GM12891 (cell line): Measurements from ENCODE around the gene BMPER.

ENCODE experiments used
- DNase-seq: peaks from one replicate; pipeline ENCODE4 v3.0.0; 2011; ENCODE audit warnings: low spot score; ENCODE audit not compliant: insufficient read length
- FAIRE-seq: peaks from 2 replicates; lab custom pipeline; 2011; peaks lifted over from hg19 to GRCh38; lab: Jason Lieb, UNC
- PAX5 ChIP-seq: IDR thresholded peaks from 2 replicates; pipeline ENCODE4 v1.6.1; 2011; ENCODE audit warnings: low read length, moderate library complexity, mild to moderate bottlenecking; ENCODE audit not compliant: insufficient read depth, severe bottlenecking
- POLR2A ChIP-seq: IDR thresholded peaks from 2 replicates; pipeline ENCODE4 v1.6.1; 2011; ENCODE audit warnings: low read depth, low read length, control low read depth
- POLR2AphosphoS5 ChIP-seq: IDR thresholded peaks from 2 replicates; pipeline ENCODE4 v1.6.1; 2011; ENCODE audit warnings: low read depth, low read length, control low read depth
- POU2F2 ChIP-seq: IDR thresholded peaks from 2 replicates; pipeline ENCODE4 v1.6.1; 2011; ENCODE audit warnings: low read depth, mild to moderate bottlenecking, control low read depth, low read length, moderate library complexity
- SPI1 ChIP-seq: IDR thresholded peaks from 2 replicates; pipeline ENCODE4 v1.6.1; 2011; ENCODE audit warnings: low read depth, low read length, control low read depth
- TAF1 ChIP-seq: IDR thresholded peaks from 2 replicates; pipeline ENCODE4 v1.6.1; 2011; ENCODE audit warnings: low read depth, low read length, control low read depth

Gene BMPER

DNA sequence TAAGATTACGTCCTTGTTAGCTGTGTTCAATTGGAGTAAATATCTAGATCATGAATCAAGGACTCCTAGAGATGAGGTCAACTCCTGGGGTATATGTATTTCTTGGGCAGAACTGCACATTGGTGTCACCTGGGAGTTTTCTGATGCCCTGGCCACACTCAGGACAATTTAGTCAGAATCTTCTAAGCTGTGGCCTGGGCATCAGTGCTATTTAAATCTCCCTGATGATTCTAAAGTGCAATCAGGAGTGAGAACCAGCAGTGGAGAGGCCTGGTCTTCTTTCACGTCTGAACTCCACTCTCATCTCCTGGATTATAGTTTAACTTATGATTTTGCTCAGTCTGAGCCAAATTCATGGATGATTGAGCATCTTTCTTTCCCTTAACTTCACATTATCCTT, 218.0 kb downstream of the BMPER start:
- FAIRE-seq (no peak), DNase-seq (no peak)
- TF ChIP-seq TAF1 (no peak), POLR2AphosphoS5 (no peak), SPI1 (no peak), POLR2A (no peak), PAX5 (no peak), POU2F2 (no peak)

GRCh38 chr7:34124765-34125164, 219.4 kb downstream of the BMPER start:
- no peak for FAIRE-seq
- TF ChIP-seq TAF1 (no peak), PAX5 (no peak), SPI1 (no peak), POLR2A (no peak), POU2F2 (no peak), POLR2AphosphoS5 (no peak)
- DNase-seq, result no peak

- DNase-seq, result no peak
- no peak for FAIRE-seq
- no peak for TF ChIP-seq POLR2AphosphoS5
- TF ChIP-seq POLR2A, result no peak
- TF ChIP-seq POU2F2, result no peak
- no peak for TF ChIP-seq SPI1
These were observed 223.4 kb downstream of the BMPER start for GRCh38 chr7:34128762-34129161.

DNA sequence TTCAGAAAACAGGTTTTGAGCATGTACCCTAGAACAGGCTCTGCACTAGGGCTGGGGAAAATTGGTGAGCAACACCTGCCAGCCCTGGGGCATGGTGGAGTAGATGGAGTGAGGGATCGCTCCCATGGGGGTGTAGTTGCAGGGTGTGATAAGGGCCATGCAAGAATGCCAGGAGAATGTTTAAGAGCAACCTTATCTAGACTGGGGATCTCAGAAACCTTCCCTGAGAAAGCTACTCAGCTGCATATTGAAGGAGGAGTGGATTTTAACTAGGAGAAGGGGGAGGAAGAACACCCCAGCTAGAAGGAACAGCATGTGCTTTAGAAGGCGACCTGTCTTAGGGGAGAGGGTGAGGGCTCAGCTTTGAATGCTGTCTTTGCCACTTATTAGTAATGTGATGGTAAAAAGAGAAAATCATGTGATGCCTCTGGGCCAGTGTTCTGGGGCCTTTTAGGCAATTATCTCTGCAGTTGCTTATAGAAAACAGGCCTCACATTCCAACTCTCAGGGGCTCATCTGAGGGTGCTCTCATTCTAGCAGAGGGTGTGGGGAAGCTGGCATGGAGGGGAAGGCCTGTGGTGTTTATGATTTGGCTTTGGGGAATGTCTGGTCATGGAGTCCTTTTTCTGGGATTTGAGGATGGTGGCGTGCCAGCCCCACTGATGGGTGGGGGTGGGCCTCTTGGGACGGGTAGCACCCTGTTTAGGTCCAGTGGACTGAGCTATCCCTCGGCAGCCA, 225.4 kb downstream of the BMPER start:
- FAIRE-seq (no peak), DNase-seq (no peak)
- TF ChIP-seq TAF1, result no peak
- no peak for TF ChIP-seq SPI1
- no peak for TF ChIP-seq PAX5
- TF ChIP-seq POU2F2, result no peak
- TF ChIP-seq POLR2AphosphoS5, result no peak
- no peak for TF ChIP-seq POLR2A

DNA sequence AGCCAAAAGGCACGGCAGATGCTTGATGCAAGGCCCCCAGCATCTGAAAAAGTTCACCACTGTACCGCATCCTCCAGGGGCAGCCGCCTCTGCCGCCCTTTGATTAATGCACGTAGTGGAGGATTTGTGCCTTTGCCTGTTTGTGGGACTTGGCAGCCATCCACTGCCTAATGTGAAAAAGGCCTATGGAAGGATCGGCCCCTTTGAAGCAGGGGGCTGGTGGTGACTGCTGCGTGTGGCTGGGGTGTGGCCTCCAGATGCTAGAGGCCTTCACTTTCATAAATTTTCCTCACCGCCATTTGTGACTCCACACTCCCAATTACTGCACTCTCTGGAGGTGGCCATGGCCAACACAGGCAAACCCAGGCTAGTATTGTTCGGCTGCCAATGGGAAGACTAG, 226.0 kb downstream of the BMPER start:
- TF ChIP-seq SPI1 (no peak), POU2F2 (no peak), TAF1 (no peak), POLR2A (no peak), POLR2AphosphoS5 (no peak), PAX5 (no peak)
- FAIRE-seq (no peak), DNase-seq (no peak)

DNA sequence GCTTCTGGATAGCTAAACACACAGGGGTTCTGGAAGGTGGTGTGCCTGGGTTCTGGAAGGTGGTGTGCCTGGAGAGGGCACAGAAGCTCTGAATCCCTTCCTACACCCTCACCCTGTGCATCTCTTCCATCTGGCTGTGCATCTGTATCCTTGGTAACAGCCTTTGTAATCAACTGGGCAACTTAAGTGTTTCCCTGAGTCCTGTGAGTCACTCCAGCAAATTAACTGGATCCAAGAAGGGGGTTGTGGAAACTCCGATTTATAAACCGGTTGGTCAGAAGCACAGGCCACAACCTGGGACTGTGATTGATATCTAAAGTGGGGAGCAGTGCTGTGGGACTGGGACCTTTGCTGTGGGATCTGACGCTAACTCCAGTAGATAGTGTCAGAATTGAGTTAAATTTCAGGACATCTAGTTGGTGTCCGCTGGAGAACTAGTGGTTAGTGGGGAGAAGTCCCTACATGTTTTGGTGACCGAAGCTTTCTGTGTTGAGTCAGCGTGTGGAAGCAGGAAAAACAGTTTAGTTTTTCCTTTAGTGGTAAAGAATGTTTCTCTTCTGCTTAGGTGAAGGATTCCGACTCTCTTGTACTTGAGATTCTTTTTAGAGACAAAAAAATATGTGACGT, 228.1 kb downstream of the BMPER start:
- FAIRE-seq, result no peak
- DNase-seq, result no peak
- no peak for TF ChIP-seq TAF1
- no peak for TF ChIP-seq POLR2AphosphoS5
- no peak for TF ChIP-seq POU2F2
- no peak for TF ChIP-seq POLR2A
- no peak for TF ChIP-seq PAX5

DNA sequence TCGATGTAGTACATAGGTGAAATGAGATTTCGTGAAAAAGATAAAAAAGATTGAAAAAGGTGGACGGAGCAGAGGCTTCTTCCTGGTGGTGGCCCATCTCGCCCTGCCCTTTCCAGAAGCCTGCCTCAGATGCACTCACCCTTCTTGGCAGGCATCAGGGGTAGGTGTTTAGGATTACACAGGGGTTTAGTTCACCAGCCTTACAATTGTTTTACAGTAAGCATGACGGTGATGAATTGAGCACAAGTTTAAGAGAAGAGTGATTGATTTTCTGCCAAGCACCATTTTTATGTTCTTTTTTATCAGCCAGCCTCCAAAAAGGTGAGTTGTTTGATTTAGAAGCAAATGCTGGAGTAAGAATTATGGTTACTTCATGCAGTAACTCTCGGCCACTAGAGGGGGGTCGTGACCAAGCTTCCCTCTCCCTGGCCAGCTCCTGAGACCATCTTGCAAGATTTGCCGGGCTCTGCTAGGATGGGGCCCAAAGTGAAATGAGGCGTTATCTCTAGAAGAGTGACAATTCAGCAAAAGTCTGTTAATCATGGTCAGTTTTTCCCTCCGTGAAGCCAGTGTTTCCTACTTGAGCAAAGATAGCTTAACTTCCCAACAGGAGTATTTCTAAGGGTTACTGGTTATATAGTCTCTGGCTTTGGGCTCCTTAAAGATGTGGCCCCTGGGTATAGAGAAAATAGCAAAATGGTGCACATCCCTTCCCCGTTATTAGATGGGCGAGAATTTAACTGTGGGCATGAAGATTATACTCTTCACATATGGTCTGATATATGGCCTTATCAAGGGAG, 228.8 kb downstream of the BMPER start:
- peak; percentile 23 for DNase-seq
- FAIRE-seq, result no peak
- TF ChIP-seq POU2F2 (no peak), POLR2A (no peak), POLR2AphosphoS5 (no peak), SPI1 (no peak), TAF1 (no peak), PAX5 (no peak)

- no peak for FAIRE-seq
- no peak for TF ChIP-seq POU2F2
- no peak for TF ChIP-seq POLR2A
- no peak for TF ChIP-seq PAX5
- no peak for TF ChIP-seq TAF1
- TF ChIP-seq SPI1, result no peak
- no peak for TF ChIP-seq POLR2AphosphoS5
- no peak for DNase-seq
These were observed 230.6 kb downstream of the BMPER start for GRCh38 chr7:34135924-34136323.

GRCh38 chr7:34136698-34137097, 231.4 kb downstream of the BMPER start:
- TF ChIP-seq PAX5, result no peak
- no peak for TF ChIP-seq POU2F2
- FAIRE-seq (no peak), DNase-seq (no peak)

- DNase-seq, result no peak
- TF ChIP-seq PAX5 (no peak), POU2F2 (no peak), POLR2A (no peak), POLR2AphosphoS5 (no peak)
- no peak for FAIRE-seq
These were observed 231.8 kb downstream of the BMPER start for GRCh38 chr7:34137176-34137575.
